KMS-11 (cell line): ENCODE data around the gene STXBP5.

ENCODE experiments used
- H2AFZ ChIP-seq: fragments of 200-600 bp; sonication (generic); 2 replicates; pipeline ENCODE4 v1.6.1; 2016; ENCODE audit warnings: antibody characterized with exemption, mixed run types, low read depth
- H3K27ac ChIP-seq: fragments of 200-600 bp; sonication (generic); 2 replicates; pipeline ENCODE4 v1.6.1; 2016; ENCODE audit warnings: mild to moderate bottlenecking, mixed run types
- H3K27me3 ChIP-seq: fragments of 200-600 bp; sonication (generic); 2 replicates; pipeline ENCODE4 v1.6.1; 2017; ENCODE audit warnings: mild to moderate bottlenecking, low read depth, mixed run types, moderate library complexity; ENCODE audit not compliant: insufficient read depth
- H3K36me3 ChIP-seq: fragments of 200-600 bp; sonication (generic); 2 replicates; pipeline ENCODE4 v1.6.1; 2017; ENCODE audit warnings: mild to moderate bottlenecking, mixed run types; ENCODE audit not compliant: insufficient read depth
- H3K4me1 ChIP-seq: fragments of 200-600 bp; sonication (generic); 2 replicates; pipeline ENCODE4 v1.6.1; 2016; ENCODE audit warnings: mild to moderate bottlenecking, low read depth, mixed run types; ENCODE audit not compliant: poor library complexity, severe bottlenecking
- H3K4me2 ChIP-seq: fragments of 200-600 bp; sonication (generic); 2 replicates; pipeline ENCODE4 v1.7.0; 2016; ENCODE audit warnings: mild to moderate bottlenecking, mixed run types
- H3K4me3 ChIP-seq: fragments of 200-600 bp; sonication (generic); IDR thresholded peaks from 2 replicates; pipeline ENCODE4 v1.6.1; 2017; ENCODE audit warnings: low read depth, low read length, mixed read lengths; ENCODE audit not compliant: insufficient read depth
- H3K79me2 ChIP-seq: fragments of 200-600 bp; sonication (generic); 2 replicates; pipeline ENCODE4 v1.6.1; 2016; ENCODE audit warnings: low read depth, mixed run types; ENCODE audit not compliant: insufficient read depth
- H3K9ac ChIP-seq: fragments of 200-600 bp; sonication (generic); 2 replicates; pipeline ENCODE4 v1.6.1; 2016; ENCODE audit warnings: mild to moderate bottlenecking, mixed run types
- H4K20me1 ChIP-seq: fragments of 200-600 bp; sonication (generic); 2 replicates; pipeline ENCODE4 v1.6.1; 2016; ENCODE audit warnings: mild to moderate bottlenecking, mixed run types; ENCODE audit not compliant: insufficient read depth
- CTCF ChIP-seq: fragments of 200-600 bp; sonication (generic); conservative IDR thresholded peaks from 2 replicates; pipeline ENCODE4 v1.6.1; 2017; ENCODE audit warnings: low read depth, mild to moderate bottlenecking, antibody characterized with exemption, low read length, moderate library complexity, mixed read lengths

The STXBP5 gene

GRCh38 chr6:147282566-147282959 lies 78.3 kb downstream of the STXBP5 start:
- H3K36me3 ChIP-seq, result no peaks in the 10 kb centered on the region
- H3K9ac ChIP-seq, result no peak overlapping the region
- TF ChIP-seq CTCF, result no peak
- H3K27ac ChIP-seq, result no peak overlapping the region
- no peaks in the 10 kb centered on the region for H3K4me1 ChIP-seq
- no peaks in the 10 kb centered on the region for H3K79me2 ChIP-seq
- no peak overlapping the region for H3K4me2 ChIP-seq
- H2AFZ ChIP-seq, result no peak overlapping the region
- H3K27me3 ChIP-seq, result no peaks in the 10 kb centered on the region
- no peak overlapping the region for H3K4me3 ChIP-seq
- no peaks in the 10 kb centered on the region for H4K20me1 ChIP-seq

GRCh38 chr6:147283460-147283859 lies 79.2 kb downstream of the STXBP5 start:
- Histone ChIP-seq H4K20me1 (no peaks in the 10 kb centered on the region), H2AFZ (no peak overlapping the region), H3K9ac (no peak overlapping the region), H3K4me3 (no peak overlapping the region), H3K27ac (no peak overlapping the region), H3K79me2 (no peaks in the 10 kb centered on the region), H3K36me3 (no peaks in the 10 kb centered on the region), H3K4me1 (no peaks in the 10 kb centered on the region), H3K27me3 (no peaks in the 10 kb centered on the region), H3K4me2 (no peak overlapping the region)
- TF ChIP-seq CTCF, result no peak

GRCh38 chr6:147285087-147285855 lies 81.1 kb downstream of the STXBP5 start:
- Histone ChIP-seq H4K20me1 (no peaks in the 10 kb centered on the region), H3K27ac (no peak overlapping the region), H3K4me1 (no peaks in the 10 kb centered on the region), H2AFZ (no peak overlapping the region), H3K4me2 (no peak overlapping the region), H3K79me2 (no peaks in the 10 kb centered on the region), H3K27me3 (no peaks in the 10 kb centered on the region), H3K36me3 (no peaks in the 10 kb centered on the region), H3K4me3 (no peak overlapping the region), H3K9ac (no peak overlapping the region)
- TF ChIP-seq CTCF, result no peak; the same call in 1 of the 2 replicates

GRCh38 chr6:147287869-147288271 lies 83.7 kb downstream of the STXBP5 start:
- Histone ChIP-seq H3K4me1 (no peaks in the 10 kb centered on the region), H3K4me3 (no peak overlapping the region), H3K79me2 (no peaks in the 10 kb centered on the region), H3K27me3 (no peaks in the 10 kb centered on the region), H3K36me3 (no peaks in the 10 kb centered on the region), H4K20me1 (no peaks in the 10 kb centered on the region), H3K9ac (no peak overlapping the region), H3K4me2 (no peak overlapping the region), H3K27ac (no peak overlapping the region), H2AFZ (no peak overlapping the region)
- no peak for TF ChIP-seq CTCF
